ENCODE results near the gene USP15. TPM values are rescaled to one million over a fixed set of nuclear protein-coding genes. Genes with fewer than 3 reads are reported as not detected.

USP15 gene
- total RNA-seq, 1 experiment from 2014 or later, result 35.3 TPM

DNA sequence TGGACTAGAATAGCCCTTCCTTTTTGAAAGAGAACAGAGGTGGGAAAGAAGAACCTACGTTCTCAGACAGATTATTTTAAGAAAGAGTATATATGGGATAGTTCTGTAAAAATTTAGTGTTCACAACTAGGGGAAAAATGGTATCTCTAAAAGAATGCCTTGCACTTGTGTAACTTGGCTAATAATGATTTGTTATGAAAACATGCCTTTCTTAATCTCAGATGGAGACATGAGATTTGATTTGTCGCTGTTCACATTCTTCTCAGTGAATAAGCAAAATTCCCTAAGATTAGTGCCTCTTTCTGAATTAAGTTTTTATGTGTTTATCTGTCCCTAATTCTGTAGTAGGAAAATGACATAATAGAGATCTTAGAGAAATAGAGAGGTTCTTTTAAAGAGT, 100.8 kb downstream of the USP15 start:
- WGBS (ENCODE audit: extremely low coverage, insufficient read length, low lambda C conversion rate), result no CpG with 5 or more reads among the region's 2 CpGs
- no peak overlapping the region for H2BK20ac ChIP-seq (ENCODE audit: low read depth, low read length, poor library complexity, severe bottlenecking)
- TF ChIP-seq, protein P1, sequence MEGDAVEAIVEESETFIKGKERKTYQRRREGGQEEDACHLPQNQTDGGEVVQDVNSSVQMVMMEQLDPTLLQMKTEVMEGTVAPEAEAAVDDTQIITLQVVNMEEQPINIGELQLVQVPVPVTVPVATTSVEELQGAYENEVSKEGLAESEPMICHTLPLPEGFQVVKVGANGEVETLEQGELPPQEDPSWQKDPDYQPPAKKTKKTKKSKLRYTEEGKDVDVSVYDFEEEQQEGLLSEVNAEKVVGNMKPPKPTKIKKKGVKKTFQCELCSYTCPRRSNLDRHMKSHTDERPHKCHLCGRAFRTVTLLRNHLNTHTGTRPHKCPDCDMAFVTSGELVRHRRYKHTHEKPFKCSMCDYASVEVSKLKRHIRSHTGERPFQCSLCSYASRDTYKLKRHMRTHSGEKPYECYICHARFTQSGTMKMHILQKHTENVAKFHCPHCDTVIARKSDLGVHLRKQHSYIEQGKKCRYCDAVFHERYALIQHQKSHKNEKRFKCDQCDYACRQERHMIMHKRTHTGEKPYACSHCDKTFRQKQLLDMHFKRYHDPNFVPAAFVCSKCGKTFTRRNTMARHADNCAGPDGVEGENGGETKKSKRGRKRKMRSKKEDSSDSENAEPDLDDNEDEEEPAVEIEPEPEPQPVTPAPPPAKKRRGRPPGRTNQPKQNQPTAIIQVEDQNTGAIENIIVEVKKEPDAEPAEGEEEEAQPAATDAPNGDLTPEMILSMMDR (conservative IDR thresholded peaks at IDR 0.05), result no peak

More for the DNA sequence above, 100.8 kb downstream of the USP15 start:
- no peak overlapping the region for H2BK12ac ChIP-seq (ENCODE audit: insufficient read length, low read depth, low read length)
- no peak overlapping the region for H2AFZ ChIP-seq (ENCODE audit: low read length)
- no peak overlapping the region for H2AK5ac ChIP-seq (ENCODE audit: insufficient read length, low read length)
- no peak overlapping the region for H3K56ac ChIP-seq (ENCODE audit: insufficient read length, low read depth, low read length)
- no peak overlapping the region for H4K8ac ChIP-seq (replicated peaks; ENCODE audit: insufficient read length, low read depth, low read length)
- H4K20me1 ChIP-seq (ENCODE audit: control insufficient read depth, insufficient read depth, insufficient read length), result no peaks in the 10 kb centered on the region
- H2BK5ac ChIP-seq (ENCODE audit: insufficient read length, low read length), result no peak overlapping the region
- peaks cover 3 to 4% of the 10 kb centered on the region in 2 experiments; a peak in 2 of 5 replicates for H3K9me3 Mint-ChIP-seq
- H3K4me3 Mint-ChIP-seq, result no peak overlapping the region
- H3K4me1 Mint-ChIP-seq, result peaks cover 0 to 4% of the 10 kb centered on the region in 2 experiments; a peak in 2 of 4 replicates
- H3K9me3 ChIP-seq (ENCODE audit: control insufficient read depth, low read depth, low read length), result no peaks in the 10 kb centered on the region
- no peaks in the 10 kb centered on the region for H3K27me3 Mint-ChIP-seq (ENCODE audit: low read depth)
- no peak overlapping the region for H3K9ac ChIP-seq (ENCODE audit: extremely low read depth, insufficient read length, low read length)
- no peak overlapping the region for H3K18ac ChIP-seq (ENCODE audit: insufficient read length, low read depth, low read length)
- H3K27me3 ChIP-seq (ENCODE audit: insufficient read depth, low read length), result no peaks in the 10 kb centered on the region
- no peak for DNase-seq
- H4K5ac ChIP-seq (ENCODE audit: insufficient read length, low read depth, low read length), result no peak overlapping the region
- no peak overlapping the region for H3T11ph ChIP-seq (ENCODE audit: low read length)
- H3K23me2 ChIP-seq (ENCODE audit: insufficient read length, low read depth, low read length, poor library complexity, severe bottlenecking), result no peaks in the 10 kb centered on the region
- no peaks in the 10 kb centered on the region for H3K79me1 ChIP-seq (ENCODE audit: insufficient read depth, low read depth, low read length, poor library complexity, severe bottlenecking)
- H3K14ac ChIP-seq (ENCODE audit: insufficient read depth, low read length), result no peak overlapping the region
- H3K27ac ChIP-seq (ENCODE audit: insufficient read length, low read depth, low read length), result no peak overlapping the region
- peaks cover 12 to 20% (median 14%) of the 10 kb centered on the region in 3 experiments; a peak in 6 of 7 replicates for H3K36me3 Mint-ChIP-seq (ENCODE audit: insufficient read depth in 1 of 3, low read depth in 3 of 3)
- no peak overlapping the region for H2BK15ac ChIP-seq (ENCODE audit: low read depth, low read length)
- no peak overlapping the region for H4K91ac ChIP-seq (ENCODE audit: insufficient read length, low read depth, low read length)
- H2BK120ac ChIP-seq (ENCODE audit: low read depth, low read length, poor library complexity, severe bottlenecking), result no peak overlapping the region
- no peak overlapping the region for H3K4ac ChIP-seq (ENCODE audit: low read depth, low read length)
- H3K4me2 ChIP-seq (ENCODE audit: insufficient read depth, insufficient read length, low read length), result no peak overlapping the region
- H3K27ac Mint-ChIP-seq, result no peak overlapping the region
- no peaks in the 10 kb centered on the region for H3K4me1 ChIP-seq (ENCODE audit: insufficient read depth, low read length)
- H3K79me2 ChIP-seq (ENCODE audit: insufficient read depth, low read length), result no peaks in the 10 kb centered on the region
- no peak overlapping the region for H3K23ac ChIP-seq (ENCODE audit: insufficient read length, low read depth, low read length)
